ENCODE measurements around the gene RAET1L.
"Not testable (repeated sequence)": the region's sequence is repeated elsewhere in the genome, so short reads cannot be mapped to it uniquely, and the experiment has no call there.

The RAET1L gene

DNA sequence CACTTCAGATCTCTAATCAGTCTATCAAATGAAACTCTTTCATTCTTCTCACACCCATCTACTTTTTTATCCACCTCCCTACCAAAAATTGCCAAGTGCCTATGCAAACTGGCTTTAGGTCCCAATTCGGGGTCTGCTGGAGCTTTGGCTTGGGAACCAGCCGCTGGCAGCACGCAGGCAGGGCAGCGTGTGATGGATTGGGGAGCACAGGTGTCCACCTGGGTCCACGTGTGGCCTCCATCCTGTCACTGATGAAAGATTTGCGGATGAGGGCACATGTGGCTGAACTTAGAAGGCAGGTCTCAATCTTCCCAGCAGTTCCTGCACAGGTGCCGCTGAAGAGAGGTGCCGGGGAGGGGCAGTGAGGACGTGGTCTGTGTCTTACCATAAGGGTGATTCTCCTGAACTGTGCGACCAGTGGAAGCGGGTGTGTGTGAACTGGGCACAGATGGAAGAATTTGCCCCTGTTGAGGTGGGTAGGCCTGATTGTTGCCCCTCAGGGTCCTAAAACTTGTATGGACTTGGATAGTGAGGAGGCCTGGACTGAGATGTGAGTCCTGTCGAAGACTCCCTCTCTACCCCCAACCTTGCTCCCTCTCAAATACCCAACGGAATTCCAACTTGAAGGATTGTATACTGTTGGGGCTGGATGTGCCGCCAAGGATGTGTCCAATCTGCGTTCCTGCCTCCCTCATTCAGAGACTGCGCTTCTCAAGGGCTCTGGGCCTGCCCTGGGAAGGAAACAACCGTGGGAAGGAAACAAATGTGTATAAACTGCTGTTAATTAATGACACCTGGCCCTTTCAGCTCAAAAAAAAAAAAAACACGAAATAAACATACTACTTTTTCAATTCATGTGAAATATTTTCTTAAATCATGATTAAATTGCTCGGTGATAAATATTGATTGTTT is 18.4 kb upstream of the RAET1L start:
- no peak for DNase-seq

DNA sequence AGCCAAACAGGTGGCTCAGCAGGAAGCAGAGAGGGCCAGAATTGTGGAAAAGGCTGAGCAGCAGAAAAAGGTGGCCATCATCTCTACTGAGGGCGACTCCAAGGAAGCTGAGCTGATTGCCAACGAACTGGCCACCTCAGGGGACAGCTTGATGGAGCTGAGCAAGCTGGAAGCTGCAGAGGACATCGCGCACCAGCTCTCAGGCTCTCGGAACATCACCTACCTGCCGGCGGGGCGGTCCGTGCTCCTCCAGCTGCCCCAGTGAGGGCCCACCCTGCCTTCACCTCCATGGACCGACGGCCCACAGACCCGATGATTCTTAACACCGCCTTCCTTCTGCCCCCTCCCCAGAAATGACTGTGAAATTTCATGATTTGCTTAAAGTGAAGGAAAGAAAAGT is 17.8 kb upstream of the RAET1L start:
- no peak for DNase-seq

DNA sequence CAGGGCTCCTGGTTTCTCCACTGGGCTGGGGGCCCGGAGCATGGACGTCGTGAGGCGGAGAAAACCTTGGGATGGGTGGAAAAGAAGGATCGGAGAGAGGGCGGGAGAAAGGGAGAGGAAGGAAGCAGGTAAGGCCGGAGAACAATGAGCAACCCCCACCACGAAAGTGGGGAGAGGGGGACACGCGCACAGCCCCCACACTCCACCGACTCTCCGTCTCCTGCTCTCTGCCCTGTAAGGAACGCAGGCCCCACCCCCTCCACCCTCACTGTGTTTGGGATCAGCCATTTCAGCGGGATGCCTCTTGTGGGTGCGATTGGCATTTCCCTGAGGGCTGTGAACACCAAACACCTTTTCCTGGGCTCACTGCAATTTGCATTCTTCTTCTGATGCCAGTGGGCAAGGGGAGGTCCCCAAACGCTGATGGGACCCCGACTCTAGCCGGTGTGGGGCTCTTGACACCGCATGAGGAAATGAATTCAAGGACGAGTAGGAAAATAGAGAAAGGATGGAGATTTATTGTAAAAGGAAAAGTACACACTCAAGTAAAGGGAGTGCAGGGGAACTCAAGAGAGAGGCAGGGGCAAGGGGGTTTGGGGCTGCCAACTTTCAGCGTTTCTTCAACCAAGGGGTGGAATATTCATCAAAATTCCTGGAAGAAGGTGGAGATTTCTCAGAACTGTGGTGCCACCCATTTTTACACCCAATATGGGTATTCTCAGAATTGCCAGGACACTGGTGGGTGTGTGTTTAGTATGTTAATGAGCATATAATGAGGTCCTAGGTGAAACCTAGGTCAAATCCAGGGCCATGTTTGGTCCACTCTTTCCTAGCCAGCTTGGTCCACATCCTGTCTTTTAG is 13.1 kb upstream of the RAET1L start:
- DNase-seq, result no peak

DNA sequence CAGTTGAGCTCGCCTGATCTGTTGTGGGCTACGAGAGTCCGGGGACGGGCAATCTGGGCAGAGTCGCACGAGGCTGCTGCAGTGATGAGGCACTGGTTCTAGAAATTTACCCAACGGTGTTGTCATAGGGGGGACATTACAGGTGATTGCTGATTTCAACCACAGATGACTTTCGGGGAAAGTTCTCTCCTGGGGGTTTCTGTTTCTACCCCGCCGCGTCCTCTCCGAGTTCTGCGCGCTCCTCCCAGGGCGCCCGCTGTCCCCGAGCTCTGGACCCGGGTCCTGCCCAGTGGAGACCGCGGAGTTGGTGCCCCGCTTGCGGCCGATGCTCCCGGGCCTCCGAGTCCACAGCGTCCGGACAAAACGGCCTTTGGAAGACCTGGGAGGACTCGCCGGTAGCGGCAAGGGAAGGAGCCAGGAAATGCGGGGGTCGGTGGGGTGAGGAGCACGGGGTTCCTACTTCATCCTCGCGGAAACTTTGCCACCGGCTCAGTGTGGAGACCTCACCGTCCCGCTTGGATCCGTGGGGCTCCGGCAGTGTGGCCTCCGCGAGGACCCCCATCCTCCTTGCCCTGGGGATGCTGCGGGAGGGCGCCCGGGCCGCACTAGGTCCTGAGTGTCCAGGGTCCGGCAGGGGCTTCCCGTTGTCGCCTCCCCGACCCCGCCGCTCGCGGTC is 12.3 kb upstream of the RAET1L start:
- DNase-seq, result no peak

DNA sequence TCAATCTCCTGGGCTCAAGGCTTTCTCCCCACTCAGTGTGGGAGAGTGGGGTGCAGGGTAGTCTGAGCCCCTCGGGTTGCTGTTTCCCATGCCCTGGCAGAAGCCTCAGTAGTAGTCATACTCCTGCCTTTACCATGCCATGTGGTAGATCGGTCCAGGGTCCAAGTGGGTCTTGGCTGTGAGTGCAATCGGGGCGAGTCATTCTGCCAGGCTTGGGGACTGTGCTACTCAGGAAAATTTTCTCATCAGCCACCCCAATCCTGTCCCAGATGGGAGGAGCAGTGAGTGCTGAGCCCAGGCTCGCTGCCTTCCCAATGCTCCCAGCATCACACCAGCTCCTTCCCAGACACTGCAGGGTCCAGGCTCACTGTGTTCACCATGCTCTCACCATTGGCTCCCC is 10.7 kb upstream of the RAET1L start:
- DNase-seq, result no peak

DNA sequence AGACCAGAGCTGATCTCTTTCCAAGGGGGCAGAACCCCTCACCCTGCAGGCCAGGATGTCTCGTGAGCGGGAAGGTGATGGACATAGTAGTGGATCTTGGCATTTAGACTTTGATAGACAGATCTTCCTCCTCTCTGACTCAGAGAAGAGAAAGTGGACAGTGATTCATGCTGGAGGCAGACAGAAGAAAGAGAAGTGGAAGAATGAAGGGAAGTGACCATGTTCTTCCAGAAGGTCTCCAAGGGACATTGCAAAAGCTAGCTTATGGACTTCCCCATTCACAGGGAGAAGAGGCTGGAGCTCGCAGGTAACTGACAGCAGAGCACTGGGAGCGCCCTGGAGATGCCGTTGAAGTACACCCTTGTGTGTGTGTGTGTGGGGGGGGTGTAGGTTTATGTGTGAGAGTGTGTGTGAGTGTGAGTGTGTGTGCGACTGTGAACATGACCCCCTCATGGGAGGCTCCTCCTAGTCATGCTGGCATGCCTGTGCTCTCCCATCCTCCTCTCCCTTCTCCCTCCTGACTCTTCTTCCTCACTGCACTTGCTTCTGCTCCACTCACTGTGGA is 8.0 kb upstream of the RAET1L start:
- no peak for DNase-seq

DNA sequence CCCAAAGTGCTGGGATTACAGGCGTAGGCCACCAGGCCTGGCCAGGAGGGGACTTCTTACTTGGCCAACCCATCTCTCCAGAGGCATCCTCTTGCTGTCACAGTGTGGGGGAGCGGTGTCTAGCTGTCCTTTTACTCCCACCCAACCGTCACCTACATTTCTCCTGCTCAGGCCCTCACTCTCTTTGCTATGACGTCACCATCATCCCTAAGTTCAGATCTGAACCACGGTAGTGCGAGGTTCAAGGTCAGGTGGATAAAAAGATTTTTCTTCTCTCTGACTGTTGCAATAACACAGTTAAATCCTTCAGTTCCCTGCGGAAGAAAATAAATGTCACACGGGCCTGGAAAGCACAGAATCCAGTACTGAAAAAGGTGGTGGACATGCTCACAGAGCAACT is 7.3 kb upstream of the RAET1L start:
- DNase-seq, result no peak

DNA sequence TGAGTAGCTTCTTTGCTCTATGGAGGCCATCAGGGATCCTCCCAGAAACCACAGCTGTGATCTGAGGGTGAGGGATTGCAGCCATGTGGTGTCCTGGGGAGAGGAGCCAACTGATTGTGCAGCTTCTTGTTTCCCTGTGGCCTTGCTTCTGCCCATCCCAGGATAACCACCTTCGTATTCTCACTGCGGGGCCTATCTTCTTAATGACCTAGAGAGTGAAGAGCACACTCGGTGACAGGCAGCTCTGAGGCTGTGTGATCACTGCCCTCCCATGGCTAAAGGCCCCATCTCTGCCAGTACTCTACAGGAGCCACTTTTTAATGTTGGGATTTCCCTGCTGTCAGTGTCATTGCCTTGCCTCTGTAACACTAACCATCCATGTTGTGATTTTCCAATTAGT is 5.3 kb upstream of the RAET1L start:
- no peak for DNase-seq

DNA sequence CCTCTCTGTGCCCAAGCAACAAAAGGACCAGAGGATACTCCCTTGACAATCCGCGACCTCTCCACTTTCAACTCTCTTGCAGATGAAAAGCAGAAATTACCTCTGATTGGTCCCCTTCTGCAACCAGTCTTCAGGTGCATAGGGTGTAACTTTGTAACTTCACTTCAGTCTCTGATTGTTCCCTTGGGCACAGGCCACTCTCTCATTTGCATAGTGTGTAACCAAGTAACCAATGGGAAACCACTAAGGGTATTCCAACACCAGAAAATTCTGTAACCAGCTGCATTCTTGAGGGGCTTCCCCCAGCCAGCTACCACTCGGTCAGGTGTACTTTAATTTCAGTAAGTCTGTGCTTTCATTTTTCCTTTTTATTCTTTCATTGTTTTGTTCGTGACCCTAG is 4.4 kb upstream of the RAET1L start:
- DNase-seq, result no peak

DNA sequence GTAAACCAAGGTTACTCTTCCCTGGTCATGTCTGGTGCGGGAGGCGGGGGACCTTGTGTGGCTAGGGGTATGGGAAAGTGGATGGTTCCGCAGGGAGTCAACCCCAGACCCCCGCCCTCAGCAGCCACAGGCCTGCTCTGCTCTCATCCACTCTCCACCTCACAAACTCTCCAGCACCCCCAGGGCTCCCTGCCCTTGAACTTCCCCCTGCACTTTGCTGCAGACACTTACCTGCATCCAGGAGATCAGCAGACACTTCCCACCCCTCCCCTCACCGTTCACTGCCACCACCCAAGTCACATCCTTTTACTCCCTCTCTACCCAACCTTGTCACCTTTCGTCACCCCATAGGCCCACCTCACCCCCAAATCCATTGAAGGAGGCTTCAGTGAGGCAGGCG is 3.9 kb upstream of the RAET1L start:
- no peak for DNase-seq

DNA sequence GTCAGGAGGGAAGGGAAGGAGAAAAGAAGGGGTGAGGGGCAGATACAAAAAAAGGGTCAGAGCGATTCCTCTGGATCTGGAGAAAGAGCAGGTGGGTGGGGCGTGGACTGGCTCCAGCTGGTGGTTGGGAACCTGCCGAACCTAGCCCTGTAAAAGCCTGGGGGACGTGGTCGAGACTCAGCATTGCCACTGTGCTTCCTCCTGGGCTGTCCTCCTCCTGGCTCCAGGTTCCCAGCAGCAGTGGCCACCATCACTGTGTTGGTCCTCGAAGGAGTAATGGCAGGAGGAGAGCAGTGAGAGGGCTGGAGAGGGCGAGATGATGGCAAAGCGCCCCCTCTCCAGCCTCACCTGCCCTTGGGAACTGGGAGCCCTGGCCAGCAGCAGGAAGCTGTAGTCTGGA is 3.5 kb upstream of the RAET1L start:
- DNase-seq, result no peak

DNA sequence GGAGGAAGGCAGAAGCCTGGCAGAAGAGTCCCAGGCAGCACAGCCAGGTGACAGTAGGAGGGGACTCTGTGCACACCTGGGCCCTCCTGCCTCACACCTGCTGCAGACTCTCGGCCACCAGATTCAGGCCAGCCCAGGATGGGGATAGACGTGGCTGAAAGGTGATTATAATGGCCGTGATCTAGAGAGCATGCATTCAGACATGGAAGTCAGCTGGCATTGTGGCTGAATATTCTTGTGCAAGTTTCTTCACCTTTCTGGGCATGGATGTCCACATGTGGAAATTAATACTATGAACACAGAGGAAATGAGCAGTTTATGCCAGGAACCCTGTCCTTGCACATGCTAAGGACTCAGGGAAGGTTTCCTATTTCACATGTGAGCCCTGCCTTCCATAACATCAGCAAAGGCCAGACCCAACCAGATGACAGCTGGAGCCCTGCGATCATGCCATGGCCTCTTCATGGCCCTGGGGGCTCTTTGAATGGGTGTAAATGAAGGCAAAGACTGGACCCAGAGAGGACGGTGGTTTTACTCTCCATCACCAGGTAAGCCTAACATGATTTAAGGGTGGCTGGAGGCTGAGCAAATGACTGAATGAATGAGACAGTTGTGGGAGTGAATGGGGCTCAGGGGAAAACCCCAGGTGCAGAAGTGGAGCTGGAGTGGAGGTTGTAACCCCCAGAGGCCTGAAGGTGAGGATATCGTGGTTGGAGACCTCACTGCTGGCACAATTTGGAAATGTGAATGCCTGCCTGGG is 2.7 kb upstream of the RAET1L start:
- no peak for DNase-seq

DNA sequence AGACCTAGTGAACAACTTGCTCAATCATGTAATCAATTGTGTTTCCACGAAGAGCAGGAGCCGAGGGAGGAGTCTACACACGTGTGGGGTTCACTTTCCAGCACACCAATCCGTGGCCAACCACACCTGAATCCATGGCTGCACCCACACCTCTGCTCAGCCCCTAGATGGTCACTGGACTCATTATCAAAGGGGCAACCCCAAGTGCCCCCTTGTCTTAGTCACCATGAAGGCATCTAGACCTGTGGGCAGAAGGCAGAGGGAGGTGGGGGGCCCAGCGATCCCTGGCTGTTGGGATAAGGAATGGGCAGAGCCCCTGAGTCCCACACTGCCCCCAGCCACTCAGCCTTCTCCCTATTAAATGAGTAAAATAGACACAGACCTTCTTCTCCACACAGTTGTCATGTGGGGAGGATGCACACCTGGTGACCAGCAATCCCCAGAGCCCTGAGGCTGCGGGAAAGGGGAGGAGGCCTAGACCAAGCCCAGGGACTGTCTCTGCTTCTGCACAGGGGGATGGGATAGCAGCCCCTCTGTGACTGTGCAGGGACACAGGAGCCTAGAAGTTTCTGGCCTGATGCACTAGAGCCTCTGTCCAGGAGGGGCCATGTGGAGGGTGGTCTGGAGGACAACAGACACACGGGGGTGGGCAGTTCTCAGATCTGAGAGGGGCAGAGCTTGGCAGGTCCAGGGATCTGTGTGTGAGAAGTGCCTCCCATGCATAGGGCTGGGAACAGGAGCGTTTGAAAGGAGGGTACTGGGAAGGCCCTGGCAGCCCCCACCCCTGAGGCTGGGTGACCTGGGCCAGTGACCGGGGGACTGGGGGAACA is 1.9 kb upstream of the RAET1L start:
- DNase-seq, result no peak

DNA sequence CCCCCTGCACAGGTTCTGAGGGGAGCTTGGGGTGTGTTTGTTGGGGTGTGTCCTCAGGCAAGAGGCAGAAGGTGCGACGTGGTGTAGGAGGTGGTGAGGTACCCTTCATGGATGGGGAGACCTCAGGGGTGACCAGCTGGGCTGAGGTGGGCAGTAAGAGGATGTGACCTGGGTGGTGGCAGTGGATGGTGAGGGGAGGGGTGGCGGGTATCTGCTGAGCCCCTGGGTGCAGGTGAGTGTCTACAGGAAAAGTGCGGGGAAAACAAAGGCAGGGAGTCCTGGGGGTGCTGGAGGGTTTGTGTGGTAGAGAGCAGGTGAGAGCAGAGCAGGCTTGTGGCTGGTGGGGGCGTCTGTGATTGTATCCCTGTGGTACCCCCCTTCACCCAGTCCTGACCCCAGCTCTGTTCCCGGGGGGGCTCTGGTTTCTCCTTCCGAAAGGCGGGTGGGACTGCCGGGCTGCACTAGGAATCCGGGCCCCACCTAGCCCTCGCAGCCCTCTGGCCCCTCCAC is 631 bp downstream of the RAET1L start:
- no peak for DNase-seq

DNA sequence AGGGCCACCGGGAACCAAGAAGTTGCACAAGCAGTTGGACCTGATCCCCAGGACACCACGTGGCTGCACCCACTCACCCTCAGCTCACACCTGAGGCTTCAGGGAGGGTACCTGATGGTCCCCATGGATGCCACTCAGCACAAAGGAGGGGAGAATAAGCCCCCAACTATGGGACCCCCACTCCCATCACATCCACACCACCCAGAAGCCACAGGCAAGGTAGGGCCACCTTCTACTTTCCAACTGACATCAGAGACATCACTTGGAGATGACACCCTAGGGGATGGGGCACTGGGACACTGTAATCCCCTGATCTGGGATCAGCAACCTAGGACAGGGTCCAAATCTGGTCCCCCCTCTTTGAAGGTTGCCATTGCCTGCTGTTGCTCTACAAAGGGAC is 1.3 kb downstream of the RAET1L start:
- DNase-seq, result not testable (repeated sequence)

DNA sequence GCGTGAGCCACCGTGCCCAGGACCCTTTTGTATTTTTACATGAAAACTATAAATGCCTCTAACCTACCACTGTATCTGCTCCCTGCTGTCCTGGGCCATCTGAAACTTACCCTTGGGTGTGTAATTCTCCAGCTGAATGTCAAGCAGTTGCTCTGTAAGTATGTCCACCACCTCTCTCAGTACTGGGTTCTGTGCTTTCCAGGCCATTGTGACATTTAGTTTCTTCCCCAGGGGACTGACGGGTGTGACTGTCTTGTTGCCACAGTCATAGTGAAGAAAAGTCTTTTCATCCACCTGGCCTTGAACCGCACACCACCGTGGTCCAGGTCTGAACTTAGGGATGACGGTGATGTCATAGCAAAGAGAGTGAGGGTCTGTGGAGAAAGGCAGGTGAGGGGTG is 3.5 kb downstream of the RAET1L start:
- DNase-seq, result not testable (repeated sequence)

DNA sequence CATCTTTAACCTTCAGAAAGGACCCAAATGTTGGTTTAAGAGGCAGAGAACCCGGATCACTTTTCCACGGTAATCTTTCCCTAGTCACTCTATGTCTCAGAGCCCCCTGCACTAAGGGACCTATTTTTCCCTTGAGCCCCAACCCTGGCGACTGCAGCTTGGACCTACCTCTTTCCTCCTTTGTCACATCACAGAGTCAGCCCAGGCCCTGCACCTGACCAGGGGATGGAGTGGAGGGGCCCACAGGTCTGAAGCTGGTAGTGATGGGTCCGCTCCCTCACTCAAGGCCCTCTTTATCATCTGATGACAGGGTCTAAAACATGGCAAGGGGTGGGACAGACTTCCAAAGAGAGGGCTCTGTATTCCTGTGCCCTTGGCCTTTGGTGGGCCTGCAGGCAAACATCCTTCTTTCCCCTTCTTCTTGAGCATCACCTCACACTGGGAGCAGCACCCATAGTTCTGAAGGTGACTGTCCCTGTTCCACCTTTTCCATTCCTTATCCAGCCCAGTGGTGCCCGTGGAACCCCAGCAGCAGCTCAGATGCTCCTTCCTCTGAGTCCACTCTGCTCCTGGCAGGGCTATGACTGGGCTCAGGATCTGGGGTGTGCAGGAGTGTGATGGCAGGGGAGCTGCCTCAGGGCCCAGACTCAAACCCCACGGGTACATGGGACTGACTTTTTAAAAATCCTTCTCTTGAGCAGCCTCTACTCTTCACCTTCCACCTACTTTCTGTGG is 6.3 kb downstream of the RAET1L start:
- DNase-seq, result no peak

DNA sequence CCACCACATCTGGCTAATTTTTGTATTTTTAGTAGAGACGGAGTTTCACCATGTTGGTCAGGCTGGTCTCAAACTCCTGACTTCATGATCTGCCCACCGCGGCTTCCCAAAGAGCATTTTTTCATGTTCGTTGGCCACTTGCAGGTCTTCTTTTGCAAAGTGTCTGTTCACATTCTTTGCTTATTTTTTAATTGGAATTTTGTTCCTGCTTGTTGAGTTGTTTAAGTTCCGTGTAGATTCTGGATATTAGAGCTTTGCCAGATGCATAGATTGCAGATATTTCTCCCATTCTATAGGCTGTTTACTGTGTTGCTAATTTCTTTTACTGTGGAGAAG is 8.2 kb downstream of the RAET1L start:
- not testable (repeated sequence) for DNase-seq

DNA sequence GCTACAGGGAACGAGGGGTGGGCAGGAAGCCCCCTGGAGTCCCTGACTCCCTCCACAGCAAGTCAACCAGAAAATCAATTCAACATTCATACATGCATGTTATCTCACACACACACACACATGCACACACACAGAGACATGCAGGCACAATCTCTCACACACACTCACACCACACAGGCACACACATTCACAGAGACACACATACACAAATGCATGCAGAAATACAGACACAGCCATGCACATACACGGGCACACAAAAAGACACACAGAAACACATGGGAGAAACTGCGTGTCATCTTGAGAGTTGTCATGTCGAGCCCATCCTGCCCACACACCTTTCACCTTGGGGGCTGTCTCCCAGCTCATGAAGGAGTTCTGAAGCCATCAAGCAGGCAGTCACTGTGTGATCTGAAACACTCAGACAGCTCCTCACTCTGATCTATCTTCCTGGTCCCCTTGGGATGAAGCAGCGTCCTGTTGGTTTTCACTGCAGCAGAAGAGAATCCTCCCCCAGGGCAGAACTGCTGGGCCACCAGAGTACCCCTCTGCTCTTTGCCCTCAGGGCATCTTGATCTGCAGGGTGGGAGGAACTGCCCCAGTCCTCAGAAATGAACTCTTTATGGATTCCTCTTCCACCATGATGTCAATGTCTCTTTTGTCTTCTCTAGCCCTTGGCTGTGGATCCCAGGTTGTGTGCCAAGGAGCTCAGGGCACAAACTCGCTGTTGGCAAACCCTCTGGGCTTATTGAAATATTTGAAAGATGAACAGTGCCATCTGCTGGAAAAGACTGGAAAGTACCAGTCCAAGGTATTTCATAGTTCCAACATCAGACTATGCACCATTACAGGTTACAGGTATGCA is 8.8 kb downstream of the RAET1L start:
- DNase-seq, result no peak

Data from GOT3 (cell line).